Measurements from ENCODE around the gene CHIA.
"Not testable (repeated sequence)": the region's sequence is repeated elsewhere in the genome, so short reads cannot be mapped to it uniquely, and the experiment has no call there.

CHIA gene

DNA sequence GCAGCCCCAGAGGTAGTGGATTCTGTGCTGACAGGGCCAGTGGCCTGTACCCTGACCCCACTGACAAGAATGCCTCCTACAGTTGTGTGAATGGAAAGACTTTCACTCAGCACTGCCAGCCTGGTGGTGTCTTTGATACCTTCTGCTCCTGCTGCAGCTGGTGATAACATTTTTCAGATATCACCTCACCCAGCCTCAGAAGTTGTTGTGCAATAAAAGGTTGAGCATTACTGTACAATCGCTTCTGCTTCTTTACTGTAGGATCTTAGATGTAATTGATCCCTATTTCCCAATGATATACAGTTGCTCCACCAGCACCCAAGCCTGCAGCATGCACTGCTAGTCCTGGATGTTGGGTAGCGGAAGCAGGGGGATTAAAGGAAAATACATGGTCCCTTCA, 4.8 kb upstream of the CHIA start:
- DNase-seq (ENCODE audit: low spot score): no peak

DNA sequence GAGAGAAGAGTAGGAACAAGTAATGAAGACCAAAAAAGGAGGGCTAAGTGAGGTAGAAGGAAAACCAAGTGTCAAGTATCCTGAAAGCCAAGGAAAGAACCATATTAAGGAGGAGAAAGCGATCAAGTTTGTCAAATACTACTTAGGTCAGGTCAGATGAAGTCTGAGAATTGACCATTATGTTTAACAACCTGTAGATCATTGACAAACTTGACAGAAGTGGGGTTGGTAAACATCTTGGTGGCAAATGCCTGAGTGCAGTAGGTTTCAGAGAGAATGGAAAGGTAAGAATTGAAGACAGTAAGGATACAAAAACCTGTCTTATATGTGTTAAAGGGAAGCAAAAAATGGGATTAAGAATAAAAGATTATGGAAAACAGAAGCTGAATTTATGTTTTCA, 3.7 kb upstream of the CHIA start:
- no peak for DNase-seq (ENCODE audit: low spot score)

- no peak for DNase-seq (ENCODE audit: low spot score)
Measured at GRCh38 chr1:111289371-111289770, 1.3 kb upstream of the CHIA start.

DNA sequence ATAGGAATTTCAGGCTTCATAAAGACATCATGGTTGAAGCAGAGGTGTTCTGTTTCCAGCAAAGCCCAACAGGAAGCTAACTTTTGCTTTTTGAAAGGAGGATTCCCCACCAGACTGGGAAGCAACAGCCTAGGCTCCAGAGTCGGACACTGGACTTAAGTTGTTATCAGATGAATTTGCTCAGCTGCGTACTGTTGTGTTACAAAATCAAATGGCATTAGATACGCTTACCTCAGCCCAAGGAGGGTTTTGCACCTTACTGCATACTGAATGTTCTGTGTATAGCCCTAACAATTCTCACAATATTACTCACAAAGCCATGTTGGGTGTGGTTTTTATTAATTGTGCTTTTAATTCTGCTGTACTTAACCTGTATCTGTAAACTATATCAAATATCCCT, 547 bp upstream of the CHIA start:
- no peak for DNase-seq (ENCODE audit: low spot score)

DNA sequence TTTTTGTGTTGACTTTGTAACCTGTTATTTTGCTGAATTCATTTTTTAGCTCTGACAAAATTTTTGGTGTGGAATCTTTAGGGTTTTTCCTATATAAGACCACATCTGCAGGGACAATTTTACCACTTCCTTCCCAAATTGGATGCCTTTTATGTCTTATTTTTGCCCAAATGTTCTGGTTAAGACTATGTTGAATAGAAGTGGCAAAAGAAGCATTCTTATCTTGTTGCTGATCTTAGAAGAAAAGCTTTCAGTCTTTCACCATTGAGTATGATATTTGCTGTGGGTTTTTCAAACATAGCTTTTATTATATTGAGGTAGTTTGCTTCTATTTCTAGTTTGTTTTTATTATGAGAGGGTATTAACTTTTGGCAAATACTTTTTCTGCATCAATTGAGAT, 3.7 kb downstream of the CHIA start:
- DNase-seq (ENCODE audit: low spot score): no peak

GRCh38 chr1:111302374-111302773, 11.7 kb downstream of the CHIA start:
- DNase-seq (ENCODE audit: low spot score): no peak

DNA sequence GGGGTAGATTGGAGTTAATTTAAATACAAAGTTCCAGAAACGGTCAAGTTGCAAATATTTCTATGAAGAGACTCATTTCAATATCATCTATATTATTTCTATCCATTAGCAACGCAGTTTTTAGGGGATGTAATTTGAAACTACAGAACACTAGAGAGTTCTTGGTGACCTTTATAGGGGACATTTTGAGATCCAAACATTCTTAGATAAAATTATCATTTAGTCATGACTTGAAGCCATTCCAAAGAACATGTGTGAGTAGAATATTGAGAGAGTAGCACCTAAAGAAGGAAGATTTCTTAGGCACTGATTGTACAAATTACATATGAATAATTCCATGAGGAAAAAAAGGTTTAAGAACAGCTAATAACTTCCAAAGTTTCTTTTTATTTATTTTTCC, 19.0 kb downstream of the CHIA start:
- DNase-seq (ENCODE audit: low spot score): no peak

DNA sequence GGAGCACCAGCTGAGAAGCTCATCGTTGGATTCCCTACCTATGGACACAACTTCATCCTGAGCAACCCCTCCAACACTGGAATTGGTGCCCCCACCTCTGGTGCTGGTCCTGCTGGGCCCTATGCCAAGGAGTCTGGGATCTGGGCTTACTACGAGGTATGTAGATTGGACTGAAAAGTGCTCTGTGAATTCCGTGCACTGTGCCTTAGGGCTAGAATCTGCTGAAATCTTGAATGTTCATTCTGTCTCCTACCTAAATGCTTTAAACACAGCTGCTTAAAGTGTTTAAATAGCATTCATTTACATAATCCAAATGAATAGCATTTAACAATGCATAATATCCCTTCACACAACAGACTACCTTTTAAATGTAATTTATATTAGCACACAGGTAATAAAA, 27.9 kb downstream of the CHIA start:
- no peak for DNase-seq (ENCODE audit: low spot score)

GRCh38 chr1:111320066-111320879, 29.6 kb downstream of the CHIA start:
- no peak for DNase-seq (ENCODE audit: low spot score)

- DNase-seq (ENCODE audit: low spot score): no peak
Measured at GRCh38 chr1:111323231-111323630, 32.6 kb downstream of the CHIA start.

DNA sequence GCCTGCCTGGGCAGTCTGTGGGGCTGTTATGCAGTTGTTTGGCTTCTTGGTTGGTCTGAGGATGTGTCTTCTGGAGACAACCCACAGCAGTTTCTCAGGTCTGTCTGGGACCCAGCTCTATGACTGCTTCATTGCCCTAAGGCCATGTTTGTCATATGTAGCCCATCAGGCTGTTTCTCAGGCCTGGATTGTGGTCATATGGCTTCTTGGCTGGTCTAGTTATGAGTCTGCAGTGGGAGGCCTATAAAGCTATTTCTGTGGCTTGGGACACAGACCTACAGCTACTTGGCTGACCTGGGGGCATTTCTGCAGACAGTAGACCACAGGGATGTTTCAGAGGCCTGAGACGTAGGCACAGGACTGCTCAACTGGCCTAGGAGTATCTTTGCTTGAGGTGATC, 41.5 kb downstream of the CHIA start:
- no peak for DNase-seq (ENCODE audit: low spot score)

DNA sequence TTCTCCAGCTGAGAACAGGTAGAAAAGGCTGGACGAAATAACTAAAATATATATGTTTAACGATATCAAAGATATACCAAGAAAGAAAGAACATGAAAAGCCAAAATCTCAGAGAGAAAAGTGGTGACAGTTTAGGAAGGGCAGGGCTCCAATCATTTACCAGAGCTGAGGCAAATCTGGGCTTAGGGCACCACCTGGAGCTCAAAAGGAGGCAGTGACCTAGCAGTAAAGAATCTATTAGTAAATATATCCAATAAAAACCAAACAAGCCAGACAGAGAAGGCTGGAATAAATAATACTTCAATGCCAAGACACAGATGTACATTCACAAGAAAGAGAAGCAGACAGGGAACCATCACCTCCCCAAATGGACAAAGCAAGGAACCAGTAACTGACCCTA, 43.5 kb downstream of the CHIA start:
- peak; percentile 11 for DNase-seq (ENCODE audit: low spot score)

- DNase-seq (ENCODE audit: low spot score): not testable (repeated sequence)
Measured at GRCh38 chr1:111335214-111335877, 44.7 kb downstream of the CHIA start.

DNA sequence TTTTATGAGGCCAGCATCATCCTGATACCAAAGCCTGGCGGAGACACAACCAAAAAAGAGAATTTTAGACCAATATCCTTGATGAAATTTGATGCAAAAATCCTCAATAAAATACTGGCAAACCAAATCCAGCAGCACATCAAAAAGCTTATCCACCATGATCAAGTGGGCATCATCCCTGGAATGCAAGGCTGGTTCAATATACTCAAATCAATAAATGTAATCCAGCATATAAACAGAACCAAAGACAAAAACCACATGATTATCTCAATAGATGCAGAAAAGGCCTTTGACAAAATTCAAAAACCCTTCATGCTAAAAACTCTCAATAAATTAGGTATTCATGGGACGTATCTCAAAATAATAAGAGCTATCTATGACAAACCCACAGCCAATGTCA, 48.2 kb downstream of the CHIA start:
- DNase-seq (ENCODE audit: low spot score): not testable (repeated sequence)

DNA sequence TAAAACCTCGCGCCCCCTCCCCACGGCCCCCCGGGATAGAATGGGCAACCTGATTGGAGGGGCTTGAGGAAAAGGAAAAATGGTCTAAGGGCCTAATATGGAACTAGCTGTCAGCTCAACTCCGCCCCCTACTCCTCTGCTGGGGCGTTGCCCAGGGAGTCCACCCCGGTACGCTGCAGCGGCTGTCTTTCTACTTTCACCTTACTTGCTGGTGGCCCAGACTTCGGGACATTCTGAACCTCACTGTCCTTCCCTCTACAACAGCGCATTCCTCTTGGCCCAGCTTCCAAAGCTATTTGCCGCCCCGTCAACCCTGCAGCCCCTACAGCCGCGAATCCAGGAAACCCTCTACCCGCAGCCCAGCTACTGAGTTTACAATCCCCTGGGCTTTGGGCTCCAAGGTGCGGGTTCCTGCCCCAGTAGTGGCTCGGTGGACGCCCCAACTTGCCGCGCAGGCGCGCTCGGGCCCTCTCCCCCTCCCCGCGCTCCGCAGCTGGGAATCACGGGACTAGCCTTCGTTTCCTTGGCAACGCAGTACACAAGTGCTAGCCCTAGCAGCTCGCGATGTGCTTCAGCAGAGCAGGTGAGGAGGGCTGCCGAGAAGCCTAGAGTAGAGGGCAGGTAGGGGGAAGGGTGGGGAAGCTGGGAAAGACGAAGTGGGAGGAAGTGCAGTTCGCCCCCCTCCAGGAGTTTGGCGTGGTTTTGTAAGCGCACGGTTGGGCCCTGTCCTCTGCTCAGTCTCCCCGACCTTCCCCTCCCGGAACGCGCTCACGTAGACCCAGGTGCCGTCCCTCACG, 55.6 kb downstream of the CHIA start:
- peak; percentile 13 for DNase-seq (ENCODE audit: low spot score)

DNA sequence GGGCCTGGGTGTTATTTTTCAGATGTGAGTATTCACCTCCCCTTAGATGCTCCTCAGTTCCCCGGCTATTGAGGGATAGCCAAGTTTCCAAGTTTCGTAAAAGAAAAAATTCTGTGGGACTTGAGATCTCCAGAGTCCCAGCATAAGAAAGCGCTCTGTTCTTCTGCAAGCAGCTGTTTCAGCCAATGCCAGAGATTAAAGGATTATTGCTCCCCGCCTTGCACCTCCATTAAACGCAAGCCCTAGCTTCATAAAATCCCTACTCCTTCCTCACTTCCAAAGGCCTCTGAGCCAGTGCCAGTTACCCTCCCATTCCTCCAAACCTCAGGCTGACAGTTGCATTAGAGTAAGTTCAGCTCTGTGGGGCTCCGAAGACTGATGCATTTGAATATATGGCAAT, 56.4 kb downstream of the CHIA start:
- DNase-seq (ENCODE audit: low spot score): no peak

- no peak for DNase-seq (ENCODE audit: low spot score)
Measured at GRCh38 chr1:111351700-111352099, 61.0 kb downstream of the CHIA start.

- no peak for DNase-seq (ENCODE audit: low spot score)
Measured at GRCh38 chr1:111354584-111354983, 63.9 kb downstream of the CHIA start.

DNA sequence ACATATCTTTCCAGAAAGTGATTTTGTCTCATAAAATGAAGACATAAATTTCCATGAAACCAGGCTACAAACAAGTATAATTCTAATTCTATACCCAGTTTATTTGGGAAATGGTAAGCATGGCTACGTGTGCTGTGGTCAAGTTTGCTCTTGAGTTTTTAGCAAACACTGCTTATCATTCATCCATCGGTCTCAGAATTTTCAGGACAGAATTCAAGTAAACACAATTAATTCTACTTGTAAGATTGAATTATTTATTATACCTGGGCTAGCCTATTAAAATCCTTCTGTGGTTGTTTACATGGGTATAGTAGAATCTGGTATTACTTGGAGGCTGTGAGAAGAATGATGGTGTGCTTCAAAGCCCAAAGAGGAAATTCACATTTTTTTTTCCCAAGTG, 68.3 kb downstream of the CHIA start:
- DNase-seq (ENCODE audit: low spot score): no peak

DNA sequence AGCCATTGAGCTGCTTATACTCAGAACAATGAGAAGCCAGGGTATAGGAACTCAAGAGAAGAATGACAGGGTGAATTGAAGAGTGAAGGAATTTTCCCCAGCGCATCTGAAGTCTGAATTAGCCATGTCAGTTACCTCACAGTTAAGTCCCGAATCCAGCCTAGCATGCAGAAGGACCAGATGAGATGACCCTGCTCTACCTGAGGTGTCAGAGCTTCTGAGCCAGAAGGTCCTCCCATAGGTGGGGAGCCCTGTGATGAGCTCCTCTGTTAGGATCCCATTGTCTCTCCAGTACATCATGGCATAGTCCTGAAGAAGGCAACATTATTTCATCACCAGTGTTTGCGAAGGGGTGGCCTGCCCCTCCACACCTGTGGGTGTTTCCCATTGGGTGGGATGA, 68.7 kb downstream of the CHIA start:
- no peak for DNase-seq (ENCODE audit: low spot score)

GRCh38 chr1:111360257-111360656, 69.6 kb downstream of the CHIA start:
- DNase-seq (ENCODE audit: low spot score): not testable (repeated sequence)

DNA sequence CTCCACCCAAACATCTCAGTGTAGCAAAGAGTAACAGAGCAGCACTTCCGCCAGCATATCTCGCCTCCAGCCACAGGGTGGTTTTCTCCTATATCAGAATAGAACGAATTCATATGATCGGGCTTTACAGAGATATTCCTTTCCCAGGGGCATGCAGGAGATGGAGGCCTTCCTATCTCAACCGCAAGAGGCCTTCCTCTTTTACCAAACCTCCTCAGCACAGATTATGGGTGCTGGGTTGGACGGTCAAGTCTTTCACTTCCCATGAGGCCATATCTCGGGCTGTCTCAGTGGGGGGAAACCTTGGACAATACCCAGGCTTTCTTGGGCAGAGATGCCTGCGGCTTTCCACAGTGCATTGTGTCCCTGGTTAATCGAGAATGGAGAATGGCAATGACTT, 71.1 kb downstream of the CHIA start:
- no peak for DNase-seq (ENCODE audit: low spot score)

DNA sequence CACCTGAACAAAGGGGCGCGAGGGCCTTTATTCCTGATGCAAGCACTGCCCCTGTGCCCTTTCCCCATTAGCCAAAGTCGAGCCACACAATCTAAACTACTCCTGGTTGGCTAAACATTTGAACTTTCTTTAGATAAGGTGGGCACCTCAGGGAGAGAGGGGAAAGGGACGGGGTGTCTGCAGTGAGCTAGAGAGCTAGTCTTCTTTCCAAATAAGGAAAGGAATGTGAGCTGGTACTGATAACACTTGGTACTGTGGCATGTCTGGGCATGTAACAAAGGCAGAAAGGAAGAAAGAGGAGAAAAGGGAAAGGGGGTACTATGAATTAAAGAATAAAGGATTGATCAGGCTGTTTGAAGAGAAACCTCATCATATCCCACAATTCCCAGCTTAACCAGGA, 74.0 kb downstream of the CHIA start:
- no peak for DNase-seq (ENCODE audit: low spot score)
